HG03095 (cell line): ENCODE results near the gene JUP.

Source experiments
- ATAC-seq: cut with Tn5 transposase; IDR thresholded peaks from one replicate; pipeline ENCODE4 v1.9.1; 2021; ENCODE audit warnings: moderate library complexity; ENCODE audit not compliant: unreplicated experiment

The JUP gene

GRCh38 chr17:41810659-41811548 lies 24.4 kb upstream of the JUP start:
- ATAC-seq = no peak

- no peak for ATAC-seq
Measured at GRCh38 chr17:41806685-41807445, 20.4 kb upstream of the JUP start.

- ATAC-seq = no peak
Measured at GRCh38 chr17:41803049-41804020, 16.8 kb upstream of the JUP start.

- ATAC-seq = no peak
Measured at GRCh38 chr17:41801374-41802271, 15.1 kb upstream of the JUP start.

- no peak for ATAC-seq
Measured at GRCh38 chr17:41800601-41801373, 14.3 kb upstream of the JUP start.

GRCh38 chr17:41799366-41799765 lies 12.9 kb upstream of the JUP start:
- ATAC-seq = no peak

- ATAC-seq = no peak
Measured at GRCh38 chr17:41797377-41797776, 10.9 kb upstream of the JUP start.

- no peak for ATAC-seq
Measured at GRCh38 chr17:41796121-41796895, 9.8 kb upstream of the JUP start.

GRCh38 chr17:41794540-41794975 lies 8.0 kb upstream of the JUP start:
- no peak for ATAC-seq

- ATAC-seq = no peak
Measured at GRCh38 chr17:41793784-41794539, 7.5 kb upstream of the JUP start.

GRCh38 chr17:41792845-41793783 lies 6.6 kb upstream of the JUP start:
- ATAC-seq = no peak

GRCh38 chr17:41787021-41787418 lies 509 bp upstream of the JUP start:
- ATAC-seq = no peak

GRCh38 chr17:41785859-41786226 lies 668 bp downstream of the JUP start:
- ATAC-seq = no peak

- no peak for ATAC-seq
Measured at GRCh38 chr17:41785091-41785858, 1.2 kb downstream of the JUP start.

- ATAC-seq = no peak
Measured at GRCh38 chr17:41784207-41784744, 2.2 kb downstream of the JUP start.

GRCh38 chr17:41782142-41782541 lies 4.4 kb downstream of the JUP start:
- no peak for ATAC-seq
